Activated T-cell treated with anti-CD3 and anti-CD28 coated beads for 1 hour (primary cell): Measurements from ENCODE around the gene ARHGDIA.

ENCODE experiments used
- DNase-seq: peaks from one replicate; pipeline ENCODE4 v3.0.0-alpha.2; 2020; ENCODE audit warnings: low read depth

The ARHGDIA gene

DNA sequence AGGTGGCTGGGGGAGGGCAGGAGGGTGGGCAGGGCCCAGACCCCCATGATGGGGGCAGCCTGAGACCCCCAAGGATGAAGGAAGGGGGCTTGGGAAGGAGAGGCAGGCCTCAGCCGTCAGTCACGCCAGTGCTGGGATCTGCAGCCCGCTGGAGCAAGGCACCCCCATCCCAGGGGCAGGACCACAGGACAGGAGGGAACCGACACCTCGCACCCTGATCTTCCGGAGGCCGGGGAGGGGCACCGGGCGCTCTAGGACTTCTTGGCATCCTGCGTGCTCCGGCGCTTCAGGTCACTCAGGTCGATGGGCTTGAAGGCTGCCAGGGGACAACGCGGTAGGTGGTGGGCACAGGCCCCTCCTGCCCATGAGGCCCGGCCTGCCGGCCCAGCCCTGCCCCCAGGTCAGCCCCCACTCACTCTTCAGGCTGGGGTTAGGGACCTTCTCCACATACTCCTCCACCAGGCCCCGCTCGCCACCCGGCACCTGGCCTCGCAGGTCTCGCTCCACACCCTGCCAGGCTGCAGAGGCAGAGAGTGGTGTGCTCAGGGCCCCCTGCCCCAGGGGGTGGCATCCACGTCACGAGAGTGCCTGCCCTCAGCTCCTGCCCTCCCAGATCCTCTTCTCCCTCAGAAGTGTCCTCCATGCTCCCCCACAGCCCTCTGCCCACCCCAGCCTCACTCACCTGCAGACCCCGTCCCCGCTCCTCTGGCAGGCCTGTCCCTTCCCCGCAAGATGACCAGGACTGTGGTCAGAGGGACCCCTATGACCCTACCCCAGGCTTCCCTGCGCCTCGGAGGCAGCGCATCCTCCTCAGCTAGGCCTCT lies 47.9 kb downstream of the ARHGDIA start:
- DNase-seq = no peak

GRCh38 chr17:81822312-81822637 lies 48.9 kb downstream of the ARHGDIA start:
- no peak for DNase-seq

DNA sequence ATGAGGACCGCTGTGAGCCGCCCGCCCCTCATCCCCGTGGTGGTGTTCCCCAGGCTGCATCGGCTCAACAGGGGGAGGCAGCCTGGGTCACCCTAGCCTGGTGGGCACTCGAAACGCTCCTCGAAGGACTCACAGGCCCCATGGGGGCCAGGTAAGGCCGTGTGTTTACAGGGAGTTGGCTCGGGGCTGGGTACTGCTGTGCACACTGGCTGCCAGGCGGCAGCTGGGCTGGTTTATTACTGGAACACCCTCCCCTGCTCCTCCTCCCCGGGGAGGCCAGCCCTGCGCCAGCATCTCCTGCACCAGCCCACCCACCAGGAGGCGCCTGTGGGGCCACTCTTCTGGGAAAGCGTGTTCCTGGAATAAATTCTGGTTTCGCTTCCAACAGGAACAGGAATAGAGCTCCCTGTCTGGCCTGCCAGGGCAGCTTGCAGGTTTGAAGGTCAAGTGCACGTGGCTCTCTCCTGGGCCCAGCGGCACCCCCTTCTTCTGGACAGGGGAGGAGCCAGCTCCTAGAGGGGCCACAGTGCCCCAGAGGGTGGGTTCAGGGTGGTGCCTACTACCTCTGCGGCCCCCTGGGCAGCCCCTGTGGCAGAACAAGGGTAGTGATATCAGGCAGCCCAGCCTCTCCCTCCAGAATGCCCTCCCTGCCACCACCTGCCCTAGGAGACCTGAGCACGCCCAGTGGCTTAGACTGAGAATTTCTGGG lies 49.4 kb downstream of the ARHGDIA start:
- no peak for DNase-seq

GRCh38 chr17:81821147-81821546 lies 50.0 kb downstream of the ARHGDIA start:
- DNase-seq = no peak

DNA sequence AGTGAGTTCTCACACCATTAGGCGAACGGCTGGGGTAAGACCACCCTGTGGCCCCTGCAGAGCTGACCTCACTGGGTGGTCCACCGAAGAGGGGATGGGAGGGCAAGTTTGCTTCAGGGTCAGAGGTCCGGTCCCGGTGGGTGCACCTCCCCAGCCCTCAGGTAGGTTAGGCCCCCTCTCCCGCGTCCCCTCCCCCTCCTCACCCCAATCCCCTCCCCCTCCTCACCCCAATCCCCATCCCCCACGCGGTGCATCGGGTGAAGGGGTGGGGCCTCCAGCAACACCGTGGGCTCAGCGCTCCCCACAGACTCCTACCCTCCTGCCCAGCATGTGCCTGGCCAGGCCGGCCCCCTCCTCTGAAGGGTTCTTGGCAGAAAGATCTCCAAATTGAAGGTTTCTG lies 51.4 kb downstream of the ARHGDIA start:
- no peak for DNase-seq

- no peak for DNase-seq
Measured at GRCh38 chr17:81817758-81818147, 53.4 kb downstream of the ARHGDIA start.
